22Rv1 (cell line): ENCODE data around the gene YIPF3.

ENCODE experiments used
- H3K27ac ChIP-seq: fragments of 450-650 bp; 2 replicates; pipeline ENCODE4 v1.5.1; 2017
- ZFX ChIP-seq: fragments of 450-650 bp; IDR thresholded peaks from 2 replicates; pipeline ENCODE4 v1.6.1; 2017; ENCODE audit warnings: antibody characterized with exemption, borderline replicate concordance
- TF ChIP-seq, protein P1 (sequence below): fragments of 450-650 bp; IDR thresholded peaks from 2 replicates; pipeline ENCODE4 v1.5.1; 2017; ENCODE audit warnings: mild to moderate bottlenecking

The YIPF3 gene

DNA sequence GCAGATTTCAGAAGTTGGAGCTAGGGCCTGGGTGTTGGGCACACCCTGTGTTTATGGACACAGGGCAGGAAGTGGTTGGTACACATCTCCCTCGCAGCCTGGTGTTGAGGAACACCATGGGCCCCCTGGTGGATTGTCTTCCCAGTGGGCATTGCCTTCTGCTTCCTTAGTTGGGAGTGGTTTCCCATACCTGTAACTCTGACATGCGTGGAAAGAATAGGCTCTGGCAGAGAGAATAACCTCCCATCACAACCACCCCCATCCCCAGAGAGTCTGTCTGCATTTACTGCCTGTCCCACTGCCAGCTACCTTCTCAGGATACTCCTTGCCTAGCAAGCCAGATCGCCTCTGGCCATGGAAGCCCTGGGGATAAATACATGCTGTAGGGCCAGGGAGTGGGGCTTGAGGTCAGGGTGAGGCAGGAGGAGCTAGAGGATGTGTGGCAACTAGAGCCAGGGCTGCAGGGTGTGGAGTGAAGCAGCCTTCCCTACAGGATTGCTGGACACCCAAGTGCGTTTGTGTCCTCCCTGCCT lies 21.3 kb downstream of the YIPF3 start:
- TF ChIP-seq, protein P1, sequence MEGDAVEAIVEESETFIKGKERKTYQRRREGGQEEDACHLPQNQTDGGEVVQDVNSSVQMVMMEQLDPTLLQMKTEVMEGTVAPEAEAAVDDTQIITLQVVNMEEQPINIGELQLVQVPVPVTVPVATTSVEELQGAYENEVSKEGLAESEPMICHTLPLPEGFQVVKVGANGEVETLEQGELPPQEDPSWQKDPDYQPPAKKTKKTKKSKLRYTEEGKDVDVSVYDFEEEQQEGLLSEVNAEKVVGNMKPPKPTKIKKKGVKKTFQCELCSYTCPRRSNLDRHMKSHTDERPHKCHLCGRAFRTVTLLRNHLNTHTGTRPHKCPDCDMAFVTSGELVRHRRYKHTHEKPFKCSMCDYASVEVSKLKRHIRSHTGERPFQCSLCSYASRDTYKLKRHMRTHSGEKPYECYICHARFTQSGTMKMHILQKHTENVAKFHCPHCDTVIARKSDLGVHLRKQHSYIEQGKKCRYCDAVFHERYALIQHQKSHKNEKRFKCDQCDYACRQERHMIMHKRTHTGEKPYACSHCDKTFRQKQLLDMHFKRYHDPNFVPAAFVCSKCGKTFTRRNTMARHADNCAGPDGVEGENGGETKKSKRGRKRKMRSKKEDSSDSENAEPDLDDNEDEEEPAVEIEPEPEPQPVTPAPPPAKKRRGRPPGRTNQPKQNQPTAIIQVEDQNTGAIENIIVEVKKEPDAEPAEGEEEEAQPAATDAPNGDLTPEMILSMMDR: no peak
- TF ChIP-seq ZFX: no peak
- H3K27ac ChIP-seq: no peak overlapping the region

DNA sequence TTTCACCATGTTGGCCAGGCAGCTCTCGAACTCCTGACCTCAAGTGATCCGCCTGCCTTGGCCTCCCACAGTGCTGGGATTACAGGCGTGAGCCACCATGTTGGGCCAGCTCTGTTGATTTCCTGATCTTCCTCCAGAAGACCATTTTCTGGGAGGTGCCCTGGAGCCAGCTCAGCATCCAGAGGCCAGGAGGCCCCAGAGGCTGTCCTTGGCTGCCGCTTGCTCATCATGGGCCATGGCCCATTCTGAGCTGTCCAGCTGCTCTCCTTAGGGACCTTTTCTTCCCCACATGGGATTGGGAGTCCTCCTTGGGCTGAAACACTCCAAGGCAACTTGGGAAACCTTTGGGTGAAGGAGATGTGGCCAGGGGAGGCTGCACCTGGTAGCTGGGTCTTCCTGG lies 22.0 kb downstream of the YIPF3 start:
- no peak overlapping the region for H3K27ac ChIP-seq
- TF ChIP-seq ZFX: no peak
- TF ChIP-seq, protein P1: no peak

DNA sequence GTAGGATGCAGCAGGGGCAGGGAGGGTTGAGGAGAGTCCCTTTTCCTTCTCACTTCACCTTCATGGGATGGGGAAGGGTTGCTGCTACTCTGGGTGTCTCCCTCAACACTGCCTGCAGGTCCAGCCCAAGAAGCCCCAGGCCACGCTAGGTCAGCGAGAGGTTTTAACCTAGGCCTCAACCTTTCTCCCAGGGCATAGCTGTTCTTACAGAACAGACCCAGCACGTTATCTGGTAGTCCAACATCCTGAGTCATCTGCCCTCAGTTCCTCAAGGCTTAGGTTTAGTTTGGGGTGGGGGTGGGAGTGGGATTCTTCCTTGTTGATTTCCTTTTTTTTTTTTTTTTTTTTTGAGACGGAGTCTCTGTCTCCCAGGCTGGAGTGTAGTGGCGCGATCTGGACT lies 22.4 kb downstream of the YIPF3 start:
- H3K27ac ChIP-seq: no peak overlapping the region
- TF ChIP-seq, protein P1: no peak
- TF ChIP-seq ZFX: no peak

DNA sequence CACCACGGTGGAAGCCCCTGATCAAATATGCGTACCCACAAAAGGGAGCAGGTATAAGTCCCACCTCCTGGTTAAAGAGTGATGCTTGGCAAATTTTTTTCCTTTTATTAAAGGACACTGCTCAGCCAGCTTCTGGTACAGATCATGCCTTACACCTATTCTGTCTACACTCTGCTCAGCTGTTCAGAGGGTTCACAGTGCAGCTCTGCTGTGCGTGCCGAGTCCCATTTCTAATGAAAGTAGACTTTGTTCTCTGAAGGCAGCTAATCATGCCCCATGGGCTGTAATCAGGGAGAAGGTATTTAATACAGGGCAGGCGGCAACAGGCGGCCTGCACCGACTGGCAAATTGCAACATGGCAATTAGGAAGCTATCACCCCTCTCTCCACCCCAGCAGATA lies 22.9 kb downstream of the YIPF3 start:
- H3K27ac ChIP-seq: no peak overlapping the region
- TF ChIP-seq, protein P1: no peak
- TF ChIP-seq ZFX: no peak

DNA sequence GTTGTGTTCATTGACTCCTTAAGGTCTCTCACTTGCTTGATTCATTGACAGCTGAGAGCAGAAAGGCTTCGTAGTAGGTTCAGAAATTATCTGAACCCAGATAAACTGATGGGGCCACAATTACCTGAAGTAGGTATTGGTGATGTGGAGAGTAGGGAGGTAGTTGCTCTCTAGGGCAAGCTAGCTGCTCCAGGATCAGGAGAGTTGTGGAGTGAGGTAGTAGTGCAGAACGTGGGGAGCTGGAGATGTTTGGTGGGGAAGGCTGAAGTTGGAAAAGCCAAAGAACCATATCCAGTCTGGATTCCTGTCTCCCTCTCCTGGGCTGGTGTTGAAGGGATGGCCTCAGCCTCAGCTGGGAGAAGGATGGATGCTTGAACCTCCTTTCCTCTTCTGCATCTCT lies 23.5 kb downstream of the YIPF3 start:
- no peak overlapping the region for H3K27ac ChIP-seq
- no peak for TF ChIP-seq ZFX
- TF ChIP-seq, protein P1: no peak

DNA sequence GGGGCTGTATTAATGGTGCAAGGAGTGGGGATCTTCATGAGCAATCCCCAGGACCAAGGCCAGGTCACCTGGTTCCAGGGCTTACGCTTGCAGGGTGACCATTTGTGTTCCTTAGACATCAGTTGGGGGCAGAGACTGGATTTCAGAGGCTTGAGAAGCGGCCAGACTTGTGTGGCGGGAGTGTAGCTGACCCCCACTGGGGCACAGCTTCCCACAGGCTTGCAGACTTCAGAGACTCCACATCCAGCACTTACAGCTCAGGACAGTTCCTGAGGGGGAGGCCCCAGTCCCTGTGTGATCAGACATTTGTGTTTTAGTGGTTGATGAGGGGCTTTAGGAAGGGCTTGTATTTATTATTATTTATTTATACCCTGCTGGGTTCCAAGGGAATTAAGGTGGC lies 24.1 kb downstream of the YIPF3 start:
- no peak overlapping the region for H3K27ac ChIP-seq
- no peak for TF ChIP-seq ZFX
- TF ChIP-seq, protein P1: no peak

DNA sequence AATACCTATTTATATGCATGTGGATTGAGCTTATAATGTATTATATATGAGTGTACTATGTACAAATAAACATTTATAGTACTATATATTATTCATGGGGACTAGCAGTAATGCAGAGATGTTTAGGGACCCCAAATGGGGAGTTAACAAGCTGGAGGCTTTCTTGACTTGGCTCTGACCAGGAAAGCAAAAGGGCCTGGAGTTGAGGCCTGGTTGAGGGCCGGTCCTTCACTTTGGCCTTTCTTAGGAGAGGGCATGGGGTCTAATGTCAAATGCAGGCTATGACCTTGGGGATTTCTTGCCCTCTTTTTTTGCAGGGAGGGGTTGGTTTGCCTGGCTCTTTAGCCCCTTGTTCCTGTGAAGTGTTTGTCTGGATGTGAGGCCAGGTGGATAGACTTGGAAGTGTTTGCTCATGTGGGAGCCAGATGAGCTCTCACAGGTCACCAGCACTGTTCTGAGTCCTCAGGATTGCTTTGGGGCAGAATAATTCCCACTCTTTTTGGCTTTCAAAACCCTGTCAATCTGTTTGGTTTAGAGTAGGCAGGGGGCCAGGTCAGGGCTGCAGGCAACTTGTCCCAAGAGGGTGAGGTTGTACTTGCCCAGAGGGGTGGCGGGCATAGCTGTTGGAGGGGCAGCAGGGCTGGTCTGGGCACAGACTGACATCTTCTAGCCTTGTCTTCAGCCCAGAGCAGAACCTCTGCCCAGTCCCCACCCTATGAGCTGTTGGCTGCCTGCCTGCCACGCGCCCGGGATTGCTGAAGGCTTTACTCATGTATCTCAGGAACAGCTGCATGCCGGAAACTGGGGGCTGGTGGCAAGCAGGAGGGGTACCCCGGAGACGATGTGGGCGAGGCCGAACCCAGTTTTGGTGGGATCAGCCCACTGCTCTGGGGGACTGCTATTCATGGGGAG lies 24.7 kb downstream of the YIPF3 start:
- no peak for TF ChIP-seq ZFX
- TF ChIP-seq, protein P1: no peak
- H3K27ac ChIP-seq: no peak overlapping the region
